Measurements from ENCODE around the gene SOX21.

The SOX21 gene

DNA sequence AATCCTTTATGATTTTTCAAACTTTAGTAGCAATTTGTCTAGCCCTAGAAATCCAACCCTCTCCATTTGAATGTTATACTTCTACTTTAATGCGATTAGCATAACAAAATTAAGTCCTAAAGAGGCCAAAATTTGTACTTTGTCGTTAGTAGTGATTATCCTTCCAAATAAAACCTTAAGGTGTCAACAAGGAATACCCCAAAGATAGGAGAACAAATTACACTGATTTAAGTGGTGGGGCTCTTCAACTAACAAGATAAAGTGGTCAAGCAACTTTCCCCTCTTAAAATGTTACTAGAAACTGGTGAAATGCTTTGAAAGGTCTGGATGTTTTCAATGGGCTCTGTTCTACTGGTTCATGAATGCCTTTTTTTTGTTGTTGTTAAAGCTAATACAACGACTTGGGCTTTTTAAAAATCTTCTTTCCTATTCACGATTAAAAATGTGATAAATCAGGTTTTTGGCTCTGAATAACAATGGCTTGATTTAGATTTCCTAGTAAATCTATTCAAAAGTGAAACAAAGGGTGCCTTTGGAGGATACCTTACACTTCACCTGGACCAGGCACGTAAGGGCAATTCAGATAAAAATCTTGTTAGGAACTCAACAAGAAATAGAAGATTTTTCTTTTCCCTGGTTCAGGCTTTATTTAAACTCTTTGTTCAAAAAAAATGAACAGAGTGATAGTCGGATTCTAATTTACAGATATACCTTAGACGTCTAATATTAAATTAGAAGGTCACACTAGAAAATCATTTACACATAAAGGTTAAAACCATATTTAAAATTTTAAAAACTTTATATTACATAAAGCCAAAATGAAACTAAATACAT is 3.1 kb downstream of the SOX21 start:
- DNase-seq (ENCODE audit: low spot score) = no peak

GRCh38 chr13:94708031-94708859 is 4.1 kb downstream of the SOX21 start:
- DNase-seq (ENCODE audit: low spot score) = no peak

GRCh38 chr13:94707400-94708021 is 4.8 kb downstream of the SOX21 start:
- no peak for DNase-seq (ENCODE audit: low spot score)

- no peak for DNase-seq (ENCODE audit: low spot score)
Measured at GRCh38 chr13:94706843-94707399, 5.4 kb downstream of the SOX21 start.

DNA sequence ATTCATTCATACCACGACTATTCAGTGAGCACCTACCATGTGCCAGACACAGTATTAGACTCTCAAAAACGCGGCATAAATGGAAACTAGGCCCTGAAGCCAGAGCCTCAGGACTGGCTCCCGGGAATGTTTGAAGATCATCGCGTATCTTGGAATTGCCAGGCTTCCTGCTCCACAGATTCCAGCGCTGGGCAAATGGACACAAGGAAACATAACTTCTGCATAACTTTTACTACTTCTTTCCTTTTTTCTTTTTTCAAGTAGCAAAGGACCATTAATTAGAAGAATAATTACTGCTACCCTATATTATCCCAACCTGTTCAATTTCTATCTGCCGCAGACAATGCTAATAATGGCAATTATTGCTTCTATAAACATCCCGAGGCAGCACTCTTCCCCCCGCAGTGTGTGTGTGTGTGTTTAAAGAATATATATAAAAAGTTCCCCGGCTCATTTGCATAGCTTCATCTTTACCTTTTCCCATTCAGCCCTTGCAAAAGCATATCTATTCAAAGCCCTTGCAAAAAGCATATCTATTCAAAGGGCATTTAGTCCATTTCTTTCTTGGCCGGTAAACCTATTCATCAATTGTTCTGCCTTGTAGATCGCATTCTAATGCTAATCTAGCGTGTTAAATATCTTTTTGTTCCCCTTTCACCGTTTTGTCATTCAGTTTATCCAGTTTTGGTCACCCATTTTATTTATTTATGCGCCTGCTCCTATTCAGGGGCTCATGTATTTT is 6.1 kb downstream of the SOX21 start:
- DNase-seq (ENCODE audit: low spot score) = no peak

DNA sequence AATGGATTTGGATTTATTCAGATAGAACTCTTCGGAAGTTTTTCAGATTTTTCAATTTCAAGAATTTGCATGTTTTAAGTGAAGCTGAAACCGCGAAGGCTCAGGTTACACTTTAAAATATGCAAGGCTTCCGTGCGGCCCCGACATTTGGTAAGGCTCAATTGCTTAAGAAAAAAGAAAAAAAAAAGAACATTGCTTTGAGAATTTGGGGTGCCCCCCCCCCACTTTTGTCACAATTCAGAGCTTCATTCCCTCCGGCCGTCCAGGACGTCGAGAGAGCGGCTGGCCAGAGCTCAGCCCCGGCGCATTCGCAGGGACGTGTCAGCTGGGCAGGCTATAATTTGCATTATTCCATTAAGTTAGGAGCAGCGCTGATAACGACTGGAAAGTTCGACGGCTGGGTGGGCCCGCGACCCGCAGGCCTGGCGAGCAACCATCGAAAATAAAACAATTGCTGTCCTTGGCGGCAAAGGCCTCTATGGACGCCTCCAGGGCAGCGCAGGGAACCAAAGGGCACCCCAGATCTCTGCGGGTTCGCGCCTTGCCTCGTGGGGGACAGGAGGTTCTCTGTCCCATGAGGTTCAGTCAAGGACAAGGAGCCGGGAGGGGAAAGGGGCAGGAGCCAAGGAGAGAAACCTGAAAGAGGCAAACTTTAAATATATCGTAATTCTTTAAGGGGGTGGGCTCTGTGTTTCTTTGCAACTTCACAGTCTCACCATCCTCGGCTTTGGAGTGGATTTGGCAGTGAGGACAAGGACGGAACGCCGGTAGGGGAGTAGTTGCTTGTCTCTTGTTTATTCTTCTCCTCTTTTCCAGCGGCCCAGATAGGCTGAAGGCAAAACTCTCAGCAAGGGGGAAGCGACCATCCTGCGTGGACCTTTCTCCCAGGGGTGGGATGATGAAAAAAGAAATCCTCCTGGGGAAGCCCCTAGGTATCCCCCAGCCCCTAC is 7.0 kb downstream of the SOX21 start:
- DNase-seq (ENCODE audit: low spot score) = no peak

- DNase-seq (ENCODE audit: low spot score) = no peak
Measured at GRCh38 chr13:94704377-94705080, 7.8 kb downstream of the SOX21 start.

GRCh38 chr13:94703721-94704314 is 8.5 kb downstream of the SOX21 start:
- DNase-seq (ENCODE audit: low spot score) = no peak

DNA sequence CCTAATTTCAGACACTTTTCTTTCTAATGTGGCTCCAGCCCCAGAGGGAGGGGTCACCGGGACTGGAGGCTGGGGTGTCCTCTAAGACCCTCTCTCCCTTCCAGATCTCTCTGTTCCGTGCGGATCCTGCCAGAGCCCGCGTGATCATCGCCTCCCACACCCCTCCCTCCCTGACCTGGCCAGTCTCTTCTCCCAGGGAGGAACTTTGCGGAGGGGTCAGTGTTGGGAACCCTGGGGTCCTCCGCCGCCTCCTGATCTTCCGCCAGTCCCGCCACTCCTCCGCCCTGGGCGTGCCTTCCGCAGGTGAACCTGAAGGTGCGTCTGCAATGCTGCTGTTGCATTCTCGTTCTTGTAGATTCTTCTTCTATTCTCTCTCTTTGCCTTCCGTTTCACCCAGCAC is 9.1 kb downstream of the SOX21 start:
- DNase-seq (ENCODE audit: low spot score) = no peak

DNA sequence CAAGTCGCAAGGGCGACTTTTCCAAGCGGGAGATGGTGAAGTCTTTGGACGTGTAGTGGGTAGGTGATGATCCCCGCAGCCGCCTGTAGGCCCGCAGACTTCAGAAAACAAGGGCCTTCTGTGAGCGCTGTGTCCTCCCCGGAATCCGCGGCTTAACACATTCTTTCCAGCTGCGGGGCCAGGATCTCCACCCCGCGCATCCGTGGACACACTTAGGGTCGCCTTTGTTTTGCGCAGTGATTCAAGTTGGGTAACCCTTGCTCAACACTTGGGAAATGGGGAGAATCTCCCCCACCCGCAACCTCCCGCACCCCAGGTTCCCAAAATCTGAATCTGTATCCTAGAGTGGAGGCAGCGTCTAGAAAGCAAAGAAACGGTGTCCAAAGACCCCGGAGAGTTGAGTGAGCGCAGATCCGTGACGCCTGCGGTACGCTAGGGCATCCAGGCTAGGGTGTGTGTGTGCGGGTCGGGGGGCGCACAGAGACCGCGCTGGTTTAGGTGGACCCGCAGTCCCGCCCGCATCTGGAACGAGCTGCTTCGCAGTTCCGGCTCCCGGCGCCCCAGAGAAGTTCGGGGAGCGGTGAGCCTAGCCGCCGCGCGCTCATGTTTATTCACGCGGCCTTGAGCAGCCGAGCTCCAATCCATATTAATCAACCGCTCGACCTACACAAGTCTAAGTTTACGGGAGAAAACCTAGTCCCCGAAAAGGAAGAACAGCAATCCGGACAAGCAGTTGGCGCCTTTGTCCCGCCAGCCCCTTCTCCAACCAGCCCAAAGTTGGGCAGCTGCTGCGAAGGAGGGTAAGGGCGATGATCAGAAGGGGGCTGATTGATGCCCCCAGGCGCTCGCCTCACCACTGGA is 9.9 kb downstream of the SOX21 start:
- no peak for DNase-seq (ENCODE audit: low spot score)

DNA sequence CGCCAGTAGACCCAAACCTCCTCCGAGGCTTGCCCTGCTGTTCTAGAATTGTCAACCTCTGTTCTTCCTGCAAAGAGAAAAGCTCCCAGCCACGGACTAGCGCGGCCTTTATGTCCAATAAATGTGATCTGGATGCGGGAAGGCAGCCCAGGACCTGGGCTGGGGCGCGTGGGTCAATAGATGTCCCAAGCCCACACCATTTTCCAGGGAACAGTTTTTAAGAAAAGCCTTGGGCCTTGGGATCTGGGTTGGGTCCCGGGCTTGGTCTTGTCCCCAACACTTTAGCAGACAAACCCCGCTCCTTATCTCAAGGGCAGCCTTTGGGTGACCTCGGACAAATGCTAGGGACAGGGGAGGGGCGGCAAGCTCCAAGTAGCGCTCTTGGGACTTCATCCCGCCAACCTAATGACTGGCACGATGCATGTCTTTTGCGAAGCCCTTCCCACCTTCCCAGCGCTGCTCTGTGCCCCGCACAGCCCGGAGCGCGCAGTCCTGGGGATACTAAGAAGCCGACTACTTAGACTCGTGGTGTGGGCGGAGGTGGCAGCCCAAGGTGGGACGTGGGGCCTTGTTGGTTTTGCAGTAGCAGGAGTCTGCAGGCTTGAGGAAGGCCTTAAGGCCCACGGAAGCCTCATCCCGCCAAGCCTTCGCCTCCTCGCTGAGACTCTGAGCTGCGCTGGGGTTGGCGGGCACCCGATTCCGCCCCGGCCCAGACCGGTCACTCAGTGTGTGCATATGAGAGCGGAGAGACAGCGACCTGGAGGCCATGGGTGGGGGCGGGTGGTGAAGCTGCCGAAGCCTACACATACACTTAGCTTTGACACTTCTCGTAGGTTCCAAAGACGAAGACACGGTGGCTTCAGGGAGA is 10.8 kb downstream of the SOX21 start:
- no peak for DNase-seq (ENCODE audit: low spot score)

DNA sequence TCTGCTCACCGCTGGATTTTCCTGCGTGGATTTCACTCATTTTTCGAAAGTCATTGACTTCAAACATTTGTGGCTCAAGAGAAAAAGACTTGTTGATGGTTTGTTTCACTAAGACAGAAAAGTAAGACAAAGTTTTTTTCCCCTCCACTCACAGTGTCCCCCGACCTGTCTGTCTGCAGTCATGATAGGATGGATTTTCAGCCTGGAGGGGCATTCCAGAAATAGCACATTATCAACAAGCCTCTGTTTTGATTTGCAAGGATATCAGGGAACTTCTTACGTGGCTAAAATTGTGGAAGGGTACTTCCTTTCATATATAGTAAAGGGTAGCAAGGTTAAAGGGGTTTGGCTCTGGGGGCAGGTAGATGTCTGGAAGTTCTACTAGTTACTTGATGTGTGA is 11.8 kb downstream of the SOX21 start:
- DNase-seq (ENCODE audit: low spot score) = no peak

- DNase-seq (ENCODE audit: low spot score) = no peak
Measured at GRCh38 chr13:94700051-94700535, 12.3 kb downstream of the SOX21 start.

- DNase-seq (ENCODE audit: low spot score) = no peak
Measured at GRCh38 chr13:94696171-94696570, 16.2 kb downstream of the SOX21 start.

GRCh38 chr13:94692030-94692429 is 20.3 kb downstream of the SOX21 start:
- DNase-seq (ENCODE audit: low spot score) = no peak

DNA sequence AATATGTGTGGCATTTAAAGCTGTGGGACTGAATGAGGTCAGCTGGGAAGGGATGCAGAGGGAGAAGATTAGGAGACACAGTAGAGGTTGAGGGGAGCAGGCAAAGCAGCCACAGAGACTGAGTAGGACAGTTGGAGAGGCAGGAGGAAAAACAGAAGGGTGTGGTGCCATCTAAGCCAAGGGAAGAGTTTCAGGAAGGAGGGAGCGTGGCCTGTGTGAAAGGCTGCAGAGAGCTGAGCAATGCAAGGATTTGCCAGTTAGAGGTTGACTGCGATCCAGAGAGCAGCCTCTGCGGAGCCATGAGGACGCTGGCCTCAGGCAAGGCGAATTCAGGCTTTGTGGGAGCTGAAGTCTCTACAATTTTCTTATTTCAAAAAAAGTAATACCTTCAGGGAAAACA is 28.9 kb downstream of the SOX21 start:
- no peak for DNase-seq (ENCODE audit: low spot score)

GRCh38 chr13:94682229-94682628 is 30.1 kb downstream of the SOX21 start:
- DNase-seq (ENCODE audit: low spot score) = no peak
